Measurements from ENCODE around the gene TH. TPM values are rescaled to one million over a fixed set of nuclear protein-coding genes. Genes with fewer than 3 reads are reported as not detected.
A peak's percentile ranks its signal among the peaks of the same experiment; 100 is the strongest.

The TH gene
- total RNA-seq, 2 experiments from 2014 or later = not detected

DNA sequence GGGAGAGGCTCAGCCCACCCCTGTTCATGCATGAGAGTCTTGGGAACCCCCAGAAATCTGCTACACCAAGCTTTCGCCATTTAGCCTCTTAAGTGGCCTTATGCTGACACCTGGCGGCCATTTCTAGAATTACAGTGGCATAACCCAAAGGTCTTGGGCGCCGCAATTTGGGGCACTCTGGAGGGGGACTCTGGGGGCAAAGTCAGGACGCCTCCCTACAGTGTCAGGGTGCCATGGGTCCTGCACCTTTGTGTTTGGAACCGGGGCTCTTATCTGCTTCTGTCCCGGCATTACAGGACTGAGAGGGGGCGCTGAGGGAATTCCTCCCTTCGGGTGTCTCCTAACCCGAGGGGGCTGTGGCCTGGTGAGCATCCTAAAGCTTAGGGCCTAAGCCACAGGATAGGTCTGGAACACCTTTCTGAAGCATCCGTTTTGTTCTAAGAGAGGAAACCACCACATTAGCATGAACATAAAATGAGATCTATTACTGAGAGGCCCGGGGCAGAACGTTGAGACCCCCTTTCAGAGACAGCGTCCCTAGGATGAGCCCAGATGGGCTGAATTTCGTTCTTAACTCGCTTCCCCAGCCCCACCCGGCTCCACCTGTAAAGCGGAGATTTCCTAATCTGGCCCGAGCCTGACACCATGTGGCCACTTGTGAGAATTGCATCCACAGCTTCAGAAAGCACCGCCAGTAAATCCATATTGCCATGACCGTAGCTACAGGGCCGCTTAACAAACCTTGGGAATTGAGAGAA lies 19.9 kb downstream of the TH start:
- no peaks in the 10 kb centered on the region for H4K20me1 ChIP-seq (ENCODE audit: insufficient read depth, low read length)
- H3K4me2 ChIP-seq (ENCODE audit: low read length) = peak overlapping the region; percentile 28; the same call in 1 of the 2 replicates
- no peaks in the 10 kb centered on the region for H3K9me2 ChIP-seq (ENCODE audit: insufficient read depth, low read length)
- TF ChIP-seq, protein P1, sequence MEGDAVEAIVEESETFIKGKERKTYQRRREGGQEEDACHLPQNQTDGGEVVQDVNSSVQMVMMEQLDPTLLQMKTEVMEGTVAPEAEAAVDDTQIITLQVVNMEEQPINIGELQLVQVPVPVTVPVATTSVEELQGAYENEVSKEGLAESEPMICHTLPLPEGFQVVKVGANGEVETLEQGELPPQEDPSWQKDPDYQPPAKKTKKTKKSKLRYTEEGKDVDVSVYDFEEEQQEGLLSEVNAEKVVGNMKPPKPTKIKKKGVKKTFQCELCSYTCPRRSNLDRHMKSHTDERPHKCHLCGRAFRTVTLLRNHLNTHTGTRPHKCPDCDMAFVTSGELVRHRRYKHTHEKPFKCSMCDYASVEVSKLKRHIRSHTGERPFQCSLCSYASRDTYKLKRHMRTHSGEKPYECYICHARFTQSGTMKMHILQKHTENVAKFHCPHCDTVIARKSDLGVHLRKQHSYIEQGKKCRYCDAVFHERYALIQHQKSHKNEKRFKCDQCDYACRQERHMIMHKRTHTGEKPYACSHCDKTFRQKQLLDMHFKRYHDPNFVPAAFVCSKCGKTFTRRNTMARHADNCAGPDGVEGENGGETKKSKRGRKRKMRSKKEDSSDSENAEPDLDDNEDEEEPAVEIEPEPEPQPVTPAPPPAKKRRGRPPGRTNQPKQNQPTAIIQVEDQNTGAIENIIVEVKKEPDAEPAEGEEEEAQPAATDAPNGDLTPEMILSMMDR (conservative IDR thresholded peaks at IDR 0.05; ENCODE audit: low read length) = peak; percentile 76
- no peak for TF ChIP-seq EZH2phosphoT487 (IDR thresholded peaks at IDR 0.05; ENCODE audit: borderline replicate concordance, low read depth, low read length)
- H2AFZ ChIP-seq (ENCODE audit: low read length) = peak overlapping the region; percentile 39; the same call in 1 of the 2 replicates
- no peak overlapping the region for H3K4me3 ChIP-seq (ENCODE audit: low read depth, low read length, poor library complexity, severe bottlenecking)
- BruUV-seq (replicated peaks) = no TSS peak
- intact Hi-C loops (cut with micrococcal nuclease; ENCODE audit: unreplicated experiment) = loop anchor here (1.0 to 10.0 kb wide), 3 partner anchors 314 to 497 kb away; no protein-coding TSS in a partner anchor
- H3K79me2 ChIP-seq (ENCODE audit: insufficient read depth, low read depth, low read length) = no peaks in the 10 kb centered on the region
- no peak overlapping the region for H3K27ac ChIP-seq (ENCODE audit: low read depth, low read length, poor library complexity, severe bottlenecking)
- CTCF ChIA-PET (ENCODE audit: unreplicated experiment) = interaction anchor here (0.6 to 1.6 kb wide), 5 partner anchors 31 to 381 kb away, joined by 3 to 4 read pairs (median 3); no protein-coding TSS in a partner anchor
- no peaks in the 10 kb centered on the region for H3K36me3 ChIP-seq (ENCODE audit: insufficient read depth, low read length)
- H3K4me1 ChIP-seq (ENCODE audit: insufficient read depth, low read length, poor library complexity, severe bottlenecking) = peaks cover 4% of the 10 kb centered on the region
- DNase-seq (ENCODE audit: low spot score) = peak; percentile 80
- POLR2A ChIA-PET = no interaction called here
- H3K9me3 ChIP-seq (ENCODE audit: low read length) = no peaks in the 10 kb centered on the region

DNA sequence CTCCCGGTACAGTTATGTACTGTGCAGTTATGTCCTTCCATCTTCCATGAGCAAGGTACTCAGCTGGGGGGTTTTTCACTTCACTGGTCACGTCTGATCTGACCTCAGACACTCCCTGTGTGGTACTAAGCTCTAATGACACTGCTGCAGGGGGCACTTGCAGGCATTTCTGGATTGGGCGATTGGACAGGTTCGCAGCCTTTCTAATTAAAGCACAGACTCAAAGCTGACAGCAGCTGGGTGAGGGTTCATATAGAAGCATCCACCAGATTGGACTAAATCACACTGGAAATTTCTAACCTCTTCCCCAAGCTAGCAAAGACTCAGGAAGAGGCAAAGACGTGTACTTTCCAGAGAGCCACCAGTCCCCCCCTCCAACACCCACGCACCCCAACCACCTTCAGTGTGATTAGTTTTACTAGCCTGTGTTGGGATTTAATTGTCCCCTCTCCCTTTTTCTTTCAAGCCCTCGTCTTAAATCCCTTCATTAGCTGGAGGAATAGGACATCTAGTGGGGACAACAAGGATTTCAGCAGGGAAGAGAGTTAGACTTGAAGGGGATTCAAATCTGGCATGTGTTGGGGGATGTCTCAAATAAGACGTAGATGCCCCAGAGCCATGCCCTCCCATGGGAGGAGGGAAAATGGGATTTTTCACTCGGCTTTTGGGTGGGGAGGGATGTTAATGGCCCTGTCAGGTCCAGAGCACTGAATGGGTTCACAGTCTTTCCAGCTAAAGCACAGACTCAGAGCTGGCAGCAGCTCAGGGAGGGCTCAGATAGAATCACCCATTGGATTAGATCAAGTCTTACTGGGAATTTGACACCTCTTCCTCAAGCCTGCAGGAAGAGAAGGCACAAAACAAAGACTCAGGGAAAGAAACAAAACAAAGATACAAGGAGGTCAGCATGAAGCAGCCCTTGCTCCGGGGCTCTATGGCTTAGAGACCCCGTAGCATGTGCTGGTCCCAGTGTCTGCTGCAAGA lies 21.5 kb downstream of the TH start:
- Histone ChIP-seq H3K9me3 (ENCODE audit: low read length) (no peaks in the 10 kb centered on the region), H3K4me3 (ENCODE audit: low read depth, low read length, poor library complexity, severe bottlenecking) (no peak overlapping the region), H3K9me2 (ENCODE audit: insufficient read depth, low read length) (no peaks in the 10 kb centered on the region), H4K20me1 (ENCODE audit: insufficient read depth, low read length) (no peaks in the 10 kb centered on the region), H3K36me3 (ENCODE audit: insufficient read depth, low read length) (no peaks in the 10 kb centered on the region), H2AFZ (ENCODE audit: low read length) (no peak overlapping the region), H3K4me1 (ENCODE audit: insufficient read depth, low read length, poor library complexity, severe bottlenecking) (peaks cover 4% of the 10 kb centered on the region), H3K27ac (ENCODE audit: low read depth, low read length, poor library complexity, severe bottlenecking) (no peak overlapping the region), H3K79me2 (ENCODE audit: insufficient read depth, low read depth, low read length) (no peaks in the 10 kb centered on the region), H3K4me2 (ENCODE audit: low read length) (no peak overlapping the region)
- TF ChIP-seq EZH2phosphoT487 (IDR thresholded peaks at IDR 0.05; ENCODE audit: borderline replicate concordance, low read depth, low read length) = no peak
- TF ChIP-seq, protein P1 (conservative IDR thresholded peaks at IDR 0.05; ENCODE audit: low read length) = peak; percentile 48
- BruUV-seq (replicated peaks) = no TSS peak
- ChIA-PET POLR2A (interaction anchor here (0.7 kb wide), 1 partner anchor 196 kb away, joined by 4 read pairs; no protein-coding TSS in a partner anchor), CTCF (ENCODE audit: unreplicated experiment) (interaction anchor here (0.6 kb wide), 1 partner anchor 16 kb away, joined by 3 read pairs; no protein-coding TSS in a partner anchor)
- intact Hi-C loops (cut with micrococcal nuclease; ENCODE audit: unreplicated experiment) = loop anchor here (5.0 to 10.0 kb wide), 2 partner anchors 458 to 495 kb away; no protein-coding TSS in a partner anchor
- DNase-seq (ENCODE audit: low spot score) = peak; percentile 13

Data from OCI-LY7 (cell line).